GM13976 (cell line): ENCODE results near the gene TDRD9.
A peak's percentile ranks its signal among the peaks of the same experiment; 100 is the strongest.

Source experiments
- DNase-seq: peaks from one replicate; pipeline ENCODE4 v3.0.0; 2012; ENCODE audit warnings: low spot score
- in situ Hi-C: fragments of 300-500 bp; cut with MboI; formaldehyde crosslinking; loops from one replicate; pipeline ENCODE4 v1.12.0; 2022; ENCODE audit warnings: low sequenced_read_pairs, mixed read lengths, inconsistent platforms; ENCODE audit not compliant: unreplicated experiment
- TF ChIP-seq, protein P1 (sequence below): IDR thresholded peaks from 2 replicates; pipeline ENCODE4 v1.5.1; 2012; ENCODE audit warnings: borderline replicate concordance, mild to moderate bottlenecking; ENCODE audit not compliant: insufficient read depth; ENCODE audit errors: extremely low read depth, missing control alignments, control extremely low read depth

TDRD9 gene

DNA sequence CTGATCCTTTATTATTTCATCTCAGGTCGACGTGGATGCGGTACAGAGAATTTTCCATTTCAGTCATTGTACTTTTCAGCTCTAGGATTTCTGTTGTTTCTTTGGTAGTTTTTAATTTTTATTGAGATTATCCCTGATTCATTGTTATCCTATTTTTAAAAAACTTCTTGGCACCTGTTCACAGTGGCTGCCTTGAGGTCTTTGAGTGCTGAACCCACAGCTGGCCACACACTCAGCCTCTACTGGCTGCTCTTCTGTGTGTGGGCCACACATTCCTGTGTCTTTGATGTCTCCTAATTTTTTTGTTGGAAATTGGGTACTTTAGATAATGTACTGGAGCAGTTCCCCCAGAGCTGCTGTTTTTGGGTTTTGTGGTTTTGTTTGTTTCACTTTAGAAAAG is 119.5 kb downstream of the TDRD9 start:
- no peak for DNase-seq
- in situ Hi-C loops: no loop called here
- TF ChIP-seq, protein P1, sequence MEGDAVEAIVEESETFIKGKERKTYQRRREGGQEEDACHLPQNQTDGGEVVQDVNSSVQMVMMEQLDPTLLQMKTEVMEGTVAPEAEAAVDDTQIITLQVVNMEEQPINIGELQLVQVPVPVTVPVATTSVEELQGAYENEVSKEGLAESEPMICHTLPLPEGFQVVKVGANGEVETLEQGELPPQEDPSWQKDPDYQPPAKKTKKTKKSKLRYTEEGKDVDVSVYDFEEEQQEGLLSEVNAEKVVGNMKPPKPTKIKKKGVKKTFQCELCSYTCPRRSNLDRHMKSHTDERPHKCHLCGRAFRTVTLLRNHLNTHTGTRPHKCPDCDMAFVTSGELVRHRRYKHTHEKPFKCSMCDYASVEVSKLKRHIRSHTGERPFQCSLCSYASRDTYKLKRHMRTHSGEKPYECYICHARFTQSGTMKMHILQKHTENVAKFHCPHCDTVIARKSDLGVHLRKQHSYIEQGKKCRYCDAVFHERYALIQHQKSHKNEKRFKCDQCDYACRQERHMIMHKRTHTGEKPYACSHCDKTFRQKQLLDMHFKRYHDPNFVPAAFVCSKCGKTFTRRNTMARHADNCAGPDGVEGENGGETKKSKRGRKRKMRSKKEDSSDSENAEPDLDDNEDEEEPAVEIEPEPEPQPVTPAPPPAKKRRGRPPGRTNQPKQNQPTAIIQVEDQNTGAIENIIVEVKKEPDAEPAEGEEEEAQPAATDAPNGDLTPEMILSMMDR: no peak

GRCh38 chr14:104048758-104049507 is 120.7 kb downstream of the TDRD9 start:
- peak; percentile 38 for DNase-seq
- in situ Hi-C loops: no loop called here
- TF ChIP-seq, protein P1: no peak

DNA sequence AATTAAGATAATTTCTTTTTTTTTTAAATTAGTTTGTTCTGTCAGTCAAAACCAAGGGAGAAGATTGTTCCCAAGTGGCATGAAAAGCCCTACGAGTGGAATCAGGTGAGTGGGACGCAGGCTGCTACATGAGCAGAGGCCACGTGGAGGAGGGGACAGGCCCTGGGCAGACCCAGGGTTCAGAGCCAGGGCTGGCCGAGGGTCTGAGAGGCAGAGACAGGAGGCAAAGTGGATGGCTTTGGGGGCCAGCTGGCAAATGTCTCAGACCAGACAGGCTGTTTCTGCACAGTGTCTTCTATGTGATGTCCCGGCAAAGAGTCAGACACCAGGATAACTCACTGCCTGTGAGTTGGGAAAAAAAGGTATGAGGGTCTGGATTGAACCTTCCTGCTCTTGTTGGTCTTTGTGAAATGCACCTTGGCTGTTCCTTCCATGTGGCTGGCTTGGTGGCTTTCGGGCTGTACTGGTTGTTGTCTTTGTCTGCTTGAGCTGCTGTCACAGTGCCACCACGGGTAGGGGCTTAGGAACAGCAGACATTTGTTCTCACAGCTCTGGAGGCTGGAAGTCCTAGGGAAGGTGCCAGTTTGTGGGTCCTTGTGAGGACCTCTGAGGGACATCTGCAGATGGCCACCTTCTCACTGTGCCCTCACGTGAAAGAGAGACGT is 121.5 kb downstream of the TDRD9 start:
- TF ChIP-seq, protein P1: no peak
- DNase-seq: no peak
- in situ Hi-C loops: no loop called here

- no peak for DNase-seq
- TF ChIP-seq, protein P1: no peak
- in situ Hi-C loops: no loop called here
Measured at GRCh38 chr14:104051092-104051813, 123.0 kb downstream of the TDRD9 start.

DNA sequence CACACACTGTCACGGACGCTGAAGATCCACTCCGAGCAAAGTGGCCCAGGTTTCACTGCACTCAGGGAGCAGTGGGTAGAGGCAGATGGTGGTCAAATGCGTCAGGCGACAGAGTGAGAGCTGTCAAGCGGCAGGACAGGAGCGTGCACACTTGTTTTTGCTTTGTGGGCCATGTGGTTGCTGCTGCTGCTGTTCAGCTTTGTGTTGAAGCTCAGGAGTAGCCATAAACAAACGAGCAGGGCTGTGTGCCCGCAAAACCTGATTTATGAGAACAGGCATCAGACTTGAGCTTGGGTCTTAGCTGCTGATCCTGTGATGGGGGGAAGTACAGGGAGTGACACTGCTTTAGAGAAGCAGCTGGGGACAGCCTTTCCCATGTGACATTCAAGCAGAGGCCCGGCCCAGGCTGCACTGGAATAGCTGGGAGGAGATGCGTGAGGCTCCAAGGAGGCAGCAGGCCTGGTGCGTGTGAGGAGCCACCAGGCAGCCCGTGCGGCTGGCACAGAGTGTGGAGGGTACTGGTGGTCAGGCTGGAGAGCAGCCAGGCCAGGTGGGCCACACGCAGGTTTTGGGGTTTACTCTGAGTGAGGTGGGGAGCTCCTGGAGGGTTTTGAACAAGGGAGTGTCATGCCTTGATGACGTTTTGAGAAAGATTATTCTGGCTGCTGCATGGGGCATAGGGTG is 126.1 kb downstream of the TDRD9 start:
- in situ Hi-C loops: no loop called here
- TF ChIP-seq, protein P1: no peak
- DNase-seq: no peak

GRCh38 chr14:104062281-104062680 is 134.0 kb downstream of the TDRD9 start:
- TF ChIP-seq, protein P1: no peak
- in situ Hi-C loops: no loop called here

More at GRCh38 chr14:104062281-104062680, 134.0 kb downstream of the TDRD9 start:
- DNase-seq: no peak
